Measurements from ENCODE around the gene ADGRD2. TPM values are rescaled to one million over a fixed set of nuclear protein-coding genes. Genes with fewer than 3 reads are reported as not detected.

ADGRD2 gene, protein sequence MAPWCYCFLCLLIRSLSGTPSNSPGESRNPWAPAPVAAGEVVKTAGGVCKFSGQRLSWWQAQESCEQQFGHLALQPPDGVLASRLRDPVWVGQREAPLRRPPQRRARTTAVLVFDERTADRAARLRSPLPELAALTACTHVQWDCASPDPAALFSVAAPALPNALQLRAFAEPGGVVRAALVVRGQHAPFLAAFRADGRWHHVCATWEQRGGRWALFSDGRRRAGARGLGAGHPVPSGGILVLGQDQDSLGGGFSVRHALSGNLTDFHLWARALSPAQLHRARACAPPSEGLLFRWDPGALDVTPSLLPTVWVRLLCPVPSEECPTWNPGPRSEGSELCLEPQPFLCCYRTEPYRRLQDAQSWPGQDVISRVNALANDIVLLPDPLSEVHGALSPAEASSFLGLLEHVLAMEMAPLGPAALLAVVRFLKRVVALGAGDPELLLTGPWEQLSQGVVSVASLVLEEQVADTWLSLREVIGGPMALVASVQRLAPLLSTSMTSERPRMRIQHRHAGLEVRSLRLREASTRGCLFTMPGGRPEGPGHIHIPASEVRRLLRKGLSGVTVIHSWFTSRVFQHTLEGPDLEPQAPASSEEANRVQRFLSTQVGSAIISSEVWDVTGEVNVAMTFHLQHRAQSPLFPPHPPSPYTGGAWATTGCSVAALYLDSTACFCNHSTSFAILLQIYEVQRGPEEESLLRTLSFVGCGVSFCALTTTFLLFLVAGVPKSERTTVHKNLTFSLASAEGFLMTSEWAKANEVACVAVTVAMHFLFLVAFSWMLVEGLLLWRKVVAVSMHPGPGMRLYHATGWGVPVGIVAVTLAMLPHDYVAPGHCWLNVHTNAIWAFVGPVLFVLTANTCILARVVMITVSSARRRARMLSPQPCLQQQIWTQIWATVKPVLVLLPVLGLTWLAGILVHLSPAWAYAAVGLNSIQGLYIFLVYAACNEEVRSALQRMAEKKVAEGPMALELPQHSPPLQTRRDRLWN
- total RNA-seq (not detected), polyA plus RNA-seq (ENCODE audit: insufficient read depth, low read depth, low replicate concordance) (not detected)
- long read RNA-seq, donor 1: 0 reads
- long read RNA-seq, donor 2: 0 reads
- long read RNA-seq, donor 3: 0 reads
- long read RNA-seq, donor 4: 0 reads
- long read RNA-seq, donor 5: 0 reads
- long read RNA-seq, donor 6: 0 reads
- long read RNA-seq, donor 7: 0 reads
- long read RNA-seq, donor 8, partial matches to known transcripts: 0 of 1 reads
- long read RNA-seq, donor 8, other reads (novel, unspliced or antisense): 0 of 1 reads
- long read RNA-seq, donor 9: 0 reads
- long read RNA-seq, donor 10: 0 reads

DNA sequence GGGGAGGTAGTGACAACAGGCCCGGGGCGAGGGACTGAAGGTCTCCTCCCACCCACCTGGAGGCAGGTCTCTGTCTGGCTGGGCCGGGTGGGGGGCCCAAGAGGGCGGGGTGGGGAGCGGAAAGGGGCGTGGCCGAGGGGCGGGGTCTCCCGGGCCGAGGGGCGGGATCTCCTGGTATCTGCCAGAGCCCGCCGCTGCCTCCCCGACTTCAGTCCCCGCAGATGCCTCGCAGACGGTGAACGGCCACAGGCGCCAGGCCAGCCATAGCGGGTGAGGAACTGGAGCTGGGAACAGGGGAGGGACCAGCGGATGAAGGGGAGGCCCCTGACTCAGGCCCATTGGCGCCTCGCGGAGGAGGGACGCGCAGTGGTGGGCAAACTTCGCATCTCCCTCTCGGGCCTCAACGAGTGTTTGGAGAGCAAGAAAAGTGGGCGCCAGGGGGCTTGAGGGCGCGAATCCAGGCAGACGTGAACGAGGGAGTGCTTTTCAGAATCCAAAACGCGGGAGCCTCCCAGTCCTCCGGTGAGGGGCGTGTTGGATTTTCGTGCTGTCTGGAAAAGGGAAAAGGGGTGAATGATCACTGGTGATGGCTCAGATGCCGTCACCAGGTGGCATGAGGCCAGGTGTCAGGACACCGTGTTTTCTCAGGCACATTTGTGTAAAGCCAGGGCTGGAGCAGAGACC, at the start of gene ADGRD2:
Gene ADGRD2 (plus strand): TSS at position 211 of the 684 bp plus-strand sequence. CDS start 1,216 bp downstream, outside the sequence.
- no peak for FAIRE-seq
- DNase-seq: peak in 4 of 5 donors; percentile 70 to 84 (median 72)
- TF ChIP-seq, protein P1, sequence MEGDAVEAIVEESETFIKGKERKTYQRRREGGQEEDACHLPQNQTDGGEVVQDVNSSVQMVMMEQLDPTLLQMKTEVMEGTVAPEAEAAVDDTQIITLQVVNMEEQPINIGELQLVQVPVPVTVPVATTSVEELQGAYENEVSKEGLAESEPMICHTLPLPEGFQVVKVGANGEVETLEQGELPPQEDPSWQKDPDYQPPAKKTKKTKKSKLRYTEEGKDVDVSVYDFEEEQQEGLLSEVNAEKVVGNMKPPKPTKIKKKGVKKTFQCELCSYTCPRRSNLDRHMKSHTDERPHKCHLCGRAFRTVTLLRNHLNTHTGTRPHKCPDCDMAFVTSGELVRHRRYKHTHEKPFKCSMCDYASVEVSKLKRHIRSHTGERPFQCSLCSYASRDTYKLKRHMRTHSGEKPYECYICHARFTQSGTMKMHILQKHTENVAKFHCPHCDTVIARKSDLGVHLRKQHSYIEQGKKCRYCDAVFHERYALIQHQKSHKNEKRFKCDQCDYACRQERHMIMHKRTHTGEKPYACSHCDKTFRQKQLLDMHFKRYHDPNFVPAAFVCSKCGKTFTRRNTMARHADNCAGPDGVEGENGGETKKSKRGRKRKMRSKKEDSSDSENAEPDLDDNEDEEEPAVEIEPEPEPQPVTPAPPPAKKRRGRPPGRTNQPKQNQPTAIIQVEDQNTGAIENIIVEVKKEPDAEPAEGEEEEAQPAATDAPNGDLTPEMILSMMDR (IDR thresholded peaks at IDR 0.05; ENCODE audit: borderline replicate concordance, extremely low read depth, insufficient read depth): no peak
- no peak within 1 kb of the TSS for H3K4me3 ChIP-seq (ENCODE audit: low read length in 3 of 3)
- no peaks in the 10 kb centered on the region for H3K9me3 ChIP-seq (ENCODE audit: control insufficient read depth in 2 of 3, insufficient read depth in 1 of 3, low read length in 3 of 3)
- H3K9ac ChIP-seq (ENCODE audit: low read length in 3 of 3): no peak within 1 kb of the TSS
- intact Hi-C loops (cut with DNase I): no loop called here
- no peak within 1 kb of the TSS for H3K27ac ChIP-seq (ENCODE audit: low read depth in 2 of 2, low read length in 2 of 2)
- H3K36me3 ChIP-seq (ENCODE audit: control insufficient read depth in 2 of 3, insufficient read depth in 3 of 3, low read length in 3 of 3): no peaks in the 10 kb centered on the region
- H3K27me3 ChIP-seq (ENCODE audit: control insufficient read depth, insufficient read depth, low read length): peaks cover 20% of the 10 kb centered on the region
- H3K4me1 ChIP-seq (ENCODE audit: control insufficient read depth in 2 of 3, insufficient read depth in 2 of 3, low read depth in 1 of 3, low read length in 3 of 3): peaks cover 0 to 4% (median 0%) of the 10 kb centered on the region in 3 donors

DNA sequence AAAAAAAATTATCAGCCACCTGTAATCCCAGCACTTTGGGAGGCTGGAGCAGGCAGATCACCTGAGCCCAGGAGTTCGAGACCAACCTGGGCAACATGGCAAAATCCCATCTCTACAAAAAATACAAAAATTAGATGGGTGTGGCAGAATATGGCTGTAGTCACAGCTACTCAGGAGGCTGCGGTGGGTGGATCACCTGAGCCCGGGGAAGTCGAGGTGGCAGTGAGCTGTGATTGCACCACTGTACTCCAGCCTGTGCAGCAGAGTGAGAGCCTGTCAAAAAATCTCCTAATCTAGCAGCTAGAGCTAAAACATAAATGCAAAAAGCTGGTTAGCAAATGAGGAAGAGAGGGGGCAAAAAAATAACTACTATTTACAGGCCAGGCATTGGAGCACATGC, 47.0 kb upstream of the ADGRD2 start:
- Histone ChIP-seq H3K27ac (ENCODE audit: low read depth in 2 of 2, low read length in 2 of 2) (no peak overlapping the region), H3K36me3 (ENCODE audit: control insufficient read depth in 2 of 3, insufficient read depth in 3 of 3, low read length in 3 of 3) (peaks cover 7 to 48% (median 17%) of the 10 kb centered on the region in 3 donors), H3K4me1 (ENCODE audit: control insufficient read depth in 2 of 3, insufficient read depth in 2 of 3, low read depth in 1 of 3, low read length in 3 of 3) (peaks cover 0 to 3% (median 0%) of the 10 kb centered on the region in 3 donors), H3K9me3 (ENCODE audit: control insufficient read depth in 2 of 3, insufficient read depth in 1 of 3, low read length in 3 of 3) (no peaks in the 10 kb centered on the region), H3K9ac (ENCODE audit: low read length in 3 of 3) (no peak overlapping the region), H3K4me3 (ENCODE audit: low read length in 3 of 3) (no peak overlapping the region), H3K27me3 (ENCODE audit: control insufficient read depth, insufficient read depth, low read length) (no peaks in the 10 kb centered on the region)
- FAIRE-seq: no peak
- no peak for DNase-seq
- intact Hi-C loops (cut with DNase I): no loop called here
- TF ChIP-seq, protein P1 (IDR thresholded peaks at IDR 0.05; ENCODE audit: borderline replicate concordance, extremely low read depth, insufficient read depth): no peak

DNA sequence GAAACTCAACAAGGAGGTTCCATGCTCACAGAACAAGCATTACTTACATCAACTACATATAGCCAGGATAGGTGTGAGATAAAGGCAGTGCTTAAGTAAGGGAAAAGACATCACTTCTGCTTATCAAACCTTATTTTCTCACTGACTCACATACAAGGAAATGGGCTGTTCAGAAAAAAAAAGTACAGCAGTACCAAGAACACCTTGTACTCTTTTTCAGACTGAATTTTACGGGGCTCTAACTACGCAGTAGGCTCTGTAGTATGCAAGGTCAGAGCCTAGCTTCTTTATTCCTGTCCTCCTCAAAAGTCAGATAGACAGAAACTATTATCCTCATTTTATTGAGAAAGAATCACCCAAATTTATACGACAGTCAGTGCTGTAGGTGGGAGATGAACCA, 40.8 kb upstream of the ADGRD2 start:
- Histone ChIP-seq H3K9me3 (ENCODE audit: control insufficient read depth in 2 of 3, insufficient read depth in 1 of 3, low read length in 3 of 3) (no peaks in the 10 kb centered on the region), H3K27ac (ENCODE audit: low read depth in 2 of 2, low read length in 2 of 2) (peak overlapping the region in 1 of 2 donors; percentile 53), H3K27me3 (ENCODE audit: control insufficient read depth, insufficient read depth, low read length) (no peaks in the 10 kb centered on the region), H3K4me3 (ENCODE audit: low read length in 3 of 3) (peak overlapping the region in 1 of 3 donors; percentile 33), H3K36me3 (ENCODE audit: control insufficient read depth in 2 of 3, insufficient read depth in 3 of 3, low read length in 3 of 3) (peaks cover 13 to 62% (median 24%) of the 10 kb centered on the region in 3 donors), H3K9ac (ENCODE audit: low read length in 3 of 3) (no peak overlapping the region), H3K4me1 (ENCODE audit: control insufficient read depth in 2 of 3, insufficient read depth in 2 of 3, low read depth in 1 of 3, low read length in 3 of 3) (peaks cover 0 to 11% (median 2%) of the 10 kb centered on the region in 3 donors)
- intact Hi-C loops (cut with DNase I): no loop called here
- DNase-seq: no peak
- FAIRE-seq: no peak
- TF ChIP-seq, protein P1 (IDR thresholded peaks at IDR 0.05; ENCODE audit: borderline replicate concordance, extremely low read depth, insufficient read depth): no peak

All from kidney (tissue), 22 donors.